ENCODE data around the gene EMP1. TPM values are rescaled to one million over a fixed set of nuclear protein-coding genes. Genes with fewer than 3 reads are reported as not detected.
"Not testable (repeated sequence)": the region's sequence is repeated elsewhere in the genome, so short reads cannot be mapped to it uniquely, and the experiment has no call there.

Gene EMP1
- total RNA-seq, 2 experiments from 2014 or later: 54.4 to 57.3 TPM

- Mint-ChIP-seq H3K9me3 (no peaks in the 10 kb centered on the region), H3K36me3 (no peaks in the 10 kb centered on the region), H3K4me1 (ENCODE audit: low read depth) (no peaks in the 10 kb centered on the region), H3K4me3 (no peak overlapping the region), H3K27ac (no peak overlapping the region), H3K27me3 (peaks cover 6% of the 10 kb centered on the region)
- CTCF ChIA-PET: interaction anchor here (0.6 to 4.4 kb wide), 71 partner anchors 10 to 1328 kb away, joined by 3 to 49 read pairs (median 4); partner anchors contain the start of gene FAM234B
- intact Hi-C loops (cut with micrococcal nuclease): no loop called here
- peak; percentile 91 for DNase-seq
- POLR2A ChIA-PET: interaction anchor here (1.1 kb wide), 1 partner anchor 9 kb away, joined by 3 read pairs; no protein-coding TSS in a partner anchor
Measured at GRCh38 chr12:13255792-13256691, 59.5 kb downstream of the EMP1 start.

GRCh38 chr12:13256692-13257045, 60.1 kb downstream of the EMP1 start:
- Mint-ChIP-seq H3K4me1 (ENCODE audit: low read depth) (no peaks in the 10 kb centered on the region), H3K27me3 (peaks cover 6% of the 10 kb centered on the region), H3K9me3 (no peaks in the 10 kb centered on the region), H3K36me3 (no peaks in the 10 kb centered on the region), H3K4me3 (no peak overlapping the region), H3K27ac (no peak overlapping the region)
- CTCF ChIA-PET: interaction anchor here (0.9 to 4.4 kb wide), 27 partner anchors 11 to 911 kb away, joined by 3 to 49 read pairs (median 7); no protein-coding TSS in a partner anchor
- DNase-seq: no peak
- POLR2A ChIA-PET: no interaction called here
- intact Hi-C loops (cut with micrococcal nuclease): no loop called here

- Mint-ChIP-seq H3K4me1 (ENCODE audit: low read depth) (no peaks in the 10 kb centered on the region), H3K27ac (no peak overlapping the region), H3K4me3 (no peak overlapping the region), H3K9me3 (no peaks in the 10 kb centered on the region), H3K27me3 (peaks cover 2% of the 10 kb centered on the region), H3K36me3 (no peaks in the 10 kb centered on the region)
- CTCF ChIA-PET: interaction anchor here (1.0 to 4.4 kb wide), 8 partner anchors 11 to 404 kb away, joined by 3 to 49 read pairs (median 12); no protein-coding TSS in a partner anchor
- DNase-seq: no peak
- intact Hi-C loops (cut with micrococcal nuclease): no loop called here
- POLR2A ChIA-PET: no interaction called here
Measured at GRCh38 chr12:13257356-13257875, 60.9 kb downstream of the EMP1 start.

GRCh38 chr12:13258197-13258596, 61.7 kb downstream of the EMP1 start:
- POLR2A ChIA-PET: no interaction called here
- Mint-ChIP-seq H3K4me1 (ENCODE audit: low read depth) (no peaks in the 10 kb centered on the region), H3K36me3 (no peaks in the 10 kb centered on the region), H3K9me3 (no peaks in the 10 kb centered on the region), H3K27ac (no peak overlapping the region), H3K27me3 (no peaks in the 10 kb centered on the region), H3K4me3 (no peak overlapping the region)
- DNase-seq: no peak
- intact Hi-C loops (cut with micrococcal nuclease): no loop called here
- CTCF ChIA-PET: interaction anchor here (4.4 kb wide), 1 partner anchor 11 kb away, joined by 49 read pairs; no protein-coding TSS in a partner anchor

- no peak for DNase-seq
- POLR2A ChIA-PET: no interaction called here
- CTCF ChIA-PET: no interaction called here
- no peaks in the 10 kb centered on the region for H3K4me1 Mint-ChIP-seq (ENCODE audit: low read depth)
- no peak overlapping the region for H3K4me3 Mint-ChIP-seq
- H3K27me3 Mint-ChIP-seq: peaks cover under 1% of the 10 kb centered on the region
- H3K27ac Mint-ChIP-seq: no peak overlapping the region
- intact Hi-C loops (cut with micrococcal nuclease): no loop called here
- H3K9me3 Mint-ChIP-seq: no peaks in the 10 kb centered on the region
- H3K36me3 Mint-ChIP-seq: no peaks in the 10 kb centered on the region
Measured at GRCh38 chr12:13258717-13259119, 62.2 kb downstream of the EMP1 start.

GRCh38 chr12:13259625-13260024, 63.1 kb downstream of the EMP1 start:
- POLR2A ChIA-PET; H3K36me3 Mint-ChIP-seq; H3K9me3 Mint-ChIP-seq; CTCF ChIA-PET; H3K27me3 Mint-ChIP-seq; H3K4me1 Mint-ChIP-seq (ENCODE audit: low read depth); intact Hi-C loops (cut with micrococcal nuclease); DNase-seq; H3K4me3 Mint-ChIP-seq; H3K27ac Mint-ChIP-seq: not testable (repeated sequence)

GRCh38 chr12:13267826-13268225, 71.3 kb downstream of the EMP1 start:
- H3K4me3 Mint-ChIP-seq; POLR2A ChIA-PET; H3K36me3 Mint-ChIP-seq; H3K27me3 Mint-ChIP-seq; H3K4me1 Mint-ChIP-seq (ENCODE audit: low read depth); DNase-seq; intact Hi-C loops (cut with micrococcal nuclease); H3K9me3 Mint-ChIP-seq; H3K27ac Mint-ChIP-seq: not testable (repeated sequence)
- CTCF ChIA-PET: interaction anchor here (0.9 to 6.4 kb wide), 3 partner anchors 10 to 899 kb away, joined by 4 to 49 read pairs (median 25); no protein-coding TSS in a partner anchor

- no peaks in the 10 kb centered on the region for H3K4me1 Mint-ChIP-seq (ENCODE audit: low read depth)
- H3K36me3 Mint-ChIP-seq: no peaks in the 10 kb centered on the region
- H3K9me3 Mint-ChIP-seq: no peaks in the 10 kb centered on the region
- no peak overlapping the region for H3K4me3 Mint-ChIP-seq
- no peak overlapping the region for H3K27ac Mint-ChIP-seq
- no peak for DNase-seq
- ChIA-PET POLR2A (no interaction called here), CTCF (interaction anchor here (0.9 to 6.4 kb wide), 3 partner anchors 10 to 899 kb away, joined by 4 to 49 read pairs (median 25); no protein-coding TSS in a partner anchor)
- intact Hi-C loops (cut with micrococcal nuclease): no loop called here
- peaks cover 9% of the 10 kb centered on the region for H3K27me3 Mint-ChIP-seq
Measured at GRCh38 chr12:13268581-13268980, 72.1 kb downstream of the EMP1 start.

Other genes starting within 250 kb of the EMP1 start
- gene GPRC5D, start 244.6 kb upstream of the EMP1 start, total RNA-seq: under 1 TPM in 1 of 2 experiments, not detected in 1; 0.46 TPM
- gene HEBP1, start 196.5 kb upstream of the EMP1 start, total RNA-seq: 10 to 100 TPM; 20.5 to 22.4 TPM
- 1 to 10 TPM; 6.8 TPM for gene FAM234B, start 152.3 kb upstream of the EMP1 start, total RNA-seq
- gene GSG1, start 93.1 kb upstream of the EMP1 start, total RNA-seq: not detected

All from activated CD4-positive, alpha-beta memory T cell treated with anti-CD3 and anti-CD28 coated beads for 36 hours (primary cell).